Right atrium auricular region (tissue), 2 donors: Measurements from ENCODE around the gene UMODL1. TPM values are rescaled to one million over a fixed set of nuclear protein-coding genes. Genes with fewer than 3 reads are reported as not detected.

ENCODE experiments used
- DNase-seq: peaks from one replicate; pipeline ENCODE4 v3.0.0-alpha.2; 2019; ENCODE audit warnings: low spot score
- H3K27ac ChIP-seq, 2 donors: fragments of 200-600 bp; sonication (generic); 1 replicate in 1 of 2; 2 replicates in 1 of 2; pipeline ENCODE4 v1.5.1; 2016 to 2019
- H3K27me3 ChIP-seq, 2 donors: fragments of 200-600 bp; sonication (generic); one replicate each; pipeline versions ENCODE4 v1.5.1 to v1.6.0; 2017 to 2019
- H3K36me3 ChIP-seq: fragments of 200-600 bp; sonication (generic); one replicate; pipeline ENCODE4 v1.5.1; 2016
- H3K4me1 ChIP-seq, 2 donors: fragments of 200-600 bp; sonication (generic); one replicate each; pipeline versions ENCODE4 v1.5.1 to v1.6.0; 2017 to 2019
- H3K4me3 ChIP-seq, 2 donors: fragments of 200-600 bp; sonication (generic); 1 replicate in 1 of 2; 2 replicates in 1 of 2; pipeline ENCODE4 v1.5.1; 2017 to 2019; ENCODE audit warnings: mild to moderate bottlenecking in 1 of 2, moderate library complexity in 1 of 2
- H3K9me3 ChIP-seq, 2 donors: fragments of 200-600 bp; sonication (generic); one replicate each; pipeline ENCODE4 v1.5.1; 2019
- CTCF ChIP-seq, 2 donors: fragments of 200-600 bp; sonication (generic); IDR thresholded peaks; one replicate each; pipeline ENCODE4 v1.5.1; 2019; ENCODE audit warnings: antibody characterized with exemption in 2 of 2
- total RNA-seq, 2 donors: library from RNA; depleted of rRNA; stranded (reverse); fragments of >200 nt; gene quantifications; one replicate each; pipeline ENCODE4 v1.1.0, GENCODE V29; 2016

UMODL1 gene
- total RNA-seq, 2 donors from 2014 or later, result not detected

- Histone ChIP-seq H3K36me3 (no peaks in the 10 kb centered on the region), H3K4me3 (no peak overlapping the region), H3K4me1 (peaks cover 0 to 4% of the 10 kb centered on the region in 2 donors), H3K27ac (no peak overlapping the region), H3K9me3 (no peaks in the 10 kb centered on the region), H3K27me3 (no peaks in the 10 kb centered on the region)
- no peak for DNase-seq
- no peak for TF ChIP-seq CTCF (IDR thresholded peaks at IDR 0.05)
Measured at GRCh38 chr21:42148097-42148496, 77.0 kb downstream of the UMODL1 start.

- Histone ChIP-seq H3K9me3 (no peaks in the 10 kb centered on the region), H3K4me3 (no peak overlapping the region), H3K27me3 (no peaks in the 10 kb centered on the region), H3K36me3 (no peaks in the 10 kb centered on the region), H3K4me1 (peaks cover 0 to 4% of the 10 kb centered on the region in 2 donors), H3K27ac (no peak overlapping the region)
- no peak for DNase-seq
- TF ChIP-seq CTCF (IDR thresholded peaks at IDR 0.05), result no peak
Measured at GRCh38 chr21:42148584-42148983, 77.5 kb downstream of the UMODL1 start.

- H3K27ac ChIP-seq, result no peak overlapping the region
- H3K9me3 ChIP-seq, result no peaks in the 10 kb centered on the region
- TF ChIP-seq CTCF (IDR thresholded peaks at IDR 0.05), result no peak
- no peak overlapping the region for H3K4me3 ChIP-seq
- H3K27me3 ChIP-seq, result no peaks in the 10 kb centered on the region
- no peak for DNase-seq
- no peaks in the 10 kb centered on the region for H3K36me3 ChIP-seq
- H3K4me1 ChIP-seq, result peaks cover 0 to 4% of the 10 kb centered on the region in 2 donors
Measured at GRCh38 chr21:42149656-42150473, 78.7 kb downstream of the UMODL1 start.

GRCh38 chr21:42150474-42151085 is 79.5 kb downstream of the UMODL1 start:
- Histone ChIP-seq H3K9me3 (no peaks in the 10 kb centered on the region), H3K27ac (no peak overlapping the region), H3K4me1 (peaks cover 0 to 3% of the 10 kb centered on the region in 2 donors), H3K36me3 (no peaks in the 10 kb centered on the region), H3K4me3 (no peak overlapping the region), H3K27me3 (no peaks in the 10 kb centered on the region)
- no peak for DNase-seq
- no peak for TF ChIP-seq CTCF (IDR thresholded peaks at IDR 0.05)

- Histone ChIP-seq H3K27me3 (no peaks in the 10 kb centered on the region), H3K27ac (no peak overlapping the region), H3K36me3 (no peaks in the 10 kb centered on the region), H3K4me3 (no peak overlapping the region), H3K4me1 (no peaks in the 10 kb centered on the region), H3K9me3 (no peaks in the 10 kb centered on the region)
- no peak for TF ChIP-seq CTCF (IDR thresholded peaks at IDR 0.05)
- DNase-seq, result no peak
Measured at GRCh38 chr21:42151148-42151947, 80.2 kb downstream of the UMODL1 start.
